Liver (tissue), 9 donors: ENCODE measurements around the gene KCNS1. TPM values are rescaled to one million over a fixed set of nuclear protein-coding genes. Genes with fewer than 3 reads are reported as not detected.
A peak's percentile ranks its signal among the peaks of the same experiment; 100 is the strongest.

Experiments used
- DNase-seq: peaks from one replicate; pipeline ENCODE4 v3.0.0-alpha.2; 2017; ENCODE audit warnings: low spot score
- H3K27ac ChIP-seq, 2 donors: one replicate each; pipeline ENCODE4 v1.7.0; 2013; ENCODE audit warnings: inconsistent platforms in 2 of 2, low read length in 2 of 2, control low read depth in 1 of 2, low read depth in 1 of 2, mild to moderate bottlenecking in 1 of 2
- H3K27me3 ChIP-seq, 4 donors: one replicate each; pipeline versions ENCODE4 v1.6.1 to v1.7.0; 2013; ENCODE audit warnings: low read length in 3 of 4, inconsistent platforms in 1 of 4, mild to moderate bottlenecking in 1 of 4, moderate library complexity in 1 of 4; ENCODE audit not compliant: control insufficient read depth in 4 of 4, insufficient read depth in 4 of 4
- H3K36me3 ChIP-seq, 4 donors: one replicate each; pipeline versions ENCODE4 v1.6.1 to v1.7.0; 2013; ENCODE audit warnings: low read length in 3 of 4, mild to moderate bottlenecking in 3 of 4, low read depth in 1 of 4, moderate library complexity in 1 of 4; ENCODE audit not compliant: control insufficient read depth in 4 of 4, insufficient read depth in 3 of 4
- H3K4me1 ChIP-seq, 4 donors: one replicate each; pipeline versions ENCODE4 v1.6.1 to v1.7.0; 2013; ENCODE audit warnings: low read length in 3 of 4, mild to moderate bottlenecking in 3 of 4, moderate library complexity in 1 of 4; ENCODE audit not compliant: control insufficient read depth in 4 of 4, insufficient read depth in 4 of 4
- H3K4me3 ChIP-seq, 3 donors: one replicate each; pipeline versions ENCODE4 v1.6.1 to v1.7.0; 2013; ENCODE audit warnings: low read length in 3 of 3, control low read depth in 1 of 3, low read depth in 1 of 3, mild to moderate bottlenecking in 1 of 3
- H3K9ac ChIP-seq, 2 donors: one replicate each; pipeline ENCODE4 v1.7.0; 2013; ENCODE audit warnings: low read length in 2 of 2, mild to moderate bottlenecking in 2 of 2, moderate library complexity in 2 of 2, control low read depth in 1 of 2, low read depth in 1 of 2
- H3K9me3 ChIP-seq, 4 donors: one replicate each; pipeline versions ENCODE4 v1.6.1 to v1.7.0; 2013; ENCODE audit warnings: low read length in 3 of 4; ENCODE audit not compliant: control insufficient read depth in 4 of 4
- EGR1 ChIP-seq, 2 donors: IDR thresholded peaks; 2 replicates each; pipeline ENCODE4 v1.6.1; 2016 to 2018; ENCODE audit warnings: antibody characterized with exemption in 2 of 2, low read depth in 2 of 2
- FOXA1 ChIP-seq: IDR thresholded peaks from 2 replicates; pipeline ENCODE4 v1.6.1; 2016; ENCODE audit warnings: antibody characterized with exemption
- FOXA2 ChIP-seq: IDR thresholded peaks from 2 replicates; pipeline ENCODE4 v1.6.1; 2016; ENCODE audit warnings: antibody characterized with exemption
- GABPA ChIP-seq, 2 donors: IDR thresholded peaks in 1 of 2; conservative IDR thresholded peaks in 1 of 2; 2 replicates each; pipeline ENCODE4 v1.6.1; 2016; ENCODE audit warnings: antibody characterized with exemption in 2 of 2, mild to moderate bottlenecking in 1 of 2, moderate library complexity in 1 of 2
- HNF4A ChIP-seq, 2 donors: conservative IDR thresholded peaks; 2 replicates each; pipeline ENCODE4 v1.6.1; 2016; ENCODE audit warnings: antibody characterized with exemption in 2 of 2, mild to moderate bottlenecking in 2 of 2
- HNF4G ChIP-seq: IDR thresholded peaks from 2 replicates; pipeline ENCODE4 v1.6.1; 2016; ENCODE audit warnings: antibody characterized with exemption
- JUND ChIP-seq, 2 donors: IDR thresholded peaks; 2 replicates each; pipeline ENCODE4 v1.6.1; 2016; ENCODE audit warnings: antibody characterized with exemption in 2 of 2
- NR2F2 ChIP-seq: IDR thresholded peaks from 2 replicates; pipeline ENCODE4 v1.6.1; 2016; ENCODE audit warnings: antibody characterized with exemption
- RAD21 ChIP-seq, 2 donors: IDR thresholded peaks; 2 replicates each; pipeline ENCODE4 v1.6.1; 2016; ENCODE audit warnings: antibody characterized with exemption in 2 of 2, mild to moderate bottlenecking in 2 of 2
- RXRA ChIP-seq, 2 donors: IDR thresholded peaks; 2 replicates each; pipeline ENCODE4 v1.6.1; 2017 to 2018; ENCODE audit warnings: antibody characterized with exemption in 2 of 2, mild to moderate bottlenecking in 1 of 2
- SP1 ChIP-seq: IDR thresholded peaks from 2 replicates; pipeline ENCODE4 v1.6.1; 2018; ENCODE audit warnings: antibody characterized with exemption, mild to moderate bottlenecking
- TAF1 ChIP-seq: conservative IDR thresholded peaks from 2 replicates; pipeline ENCODE4 v1.6.1; 2016; ENCODE audit warnings: antibody characterized with exemption, mild to moderate bottlenecking
- YY1 ChIP-seq: IDR thresholded peaks from 2 replicates; pipeline ENCODE4 v1.6.1; 2016; ENCODE audit warnings: antibody characterized with exemption, mild to moderate bottlenecking
- WGBS: extraction: QIAGEN DNeasy Blood & Tissue Kit; methylation state at CpG from one replicate; pipeline ENCODE4 v1.1.7; 2013; 5-methylcytosine and 5-hydroxymethylcytosine counted together
- polyA plus RNA-seq, 2 donors: library from polyadenylated mRNA; stranded (reverse) in 1 of 2; unstranded in 1 of 2; fragments of 200-250 nt in 1 of 2; fragments of >200 nt in 1 of 2; fragmentation: Nextera tagmentation in 1 of 2; extraction: Ambion mirVana in 1 of 2; gene quantifications; one replicate each; pipeline versions ENCODE4 v1.2.1 to v1.2.3, GENCODE V29; 2013 to 2015
- total RNA-seq, 2 donors: library from RNA; depleted of rRNA; stranded (reverse); fragments of >200 nt; gene quantifications; one replicate each; pipeline ENCODE4 v1.2.3, GENCODE V29; 2014
- TF ChIP-seq, protein P1 (sequence below): IDR thresholded peaks from 2 replicates; pipeline ENCODE4 v1.6.1; 2016; ENCODE audit warnings: antibody characterized with exemption
- TF ChIP-seq, protein P2 (sequence below): IDR thresholded peaks from 2 replicates; pipeline ENCODE4 v1.6.1; 2016; ENCODE audit warnings: antibody characterized with exemption
- TF ChIP-seq, protein P3 (sequence below): fragments of 150-350 bp; IDR thresholded peaks from 2 replicates; pipeline ENCODE4 v1.5.1; 2017; ENCODE audit warnings: improper control_type of control experiment, low read depth, low read length; ENCODE audit not compliant: missing input control
- TF ChIP-seq, protein P4 (sequence below): IDR thresholded peaks from 2 replicates; pipeline ENCODE4 v1.6.1; 2016; ENCODE audit warnings: antibody characterized with exemption, mild to moderate bottlenecking
- TF ChIP-seq, protein P5 (sequence below): IDR thresholded peaks from 2 replicates; pipeline ENCODE4 v1.6.1; 2016; ENCODE audit warnings: antibody characterized with exemption
- donor health status: healthy.
- donor health status: healthy.
- donor health status: healthy.
- donor health status: healthy.
- donor health status: healthy.

Gene KCNS1
- total and polyA plus RNA-seq, 4 donors: 0.02 to 0.09 TPM; not detected in 2

DNA sequence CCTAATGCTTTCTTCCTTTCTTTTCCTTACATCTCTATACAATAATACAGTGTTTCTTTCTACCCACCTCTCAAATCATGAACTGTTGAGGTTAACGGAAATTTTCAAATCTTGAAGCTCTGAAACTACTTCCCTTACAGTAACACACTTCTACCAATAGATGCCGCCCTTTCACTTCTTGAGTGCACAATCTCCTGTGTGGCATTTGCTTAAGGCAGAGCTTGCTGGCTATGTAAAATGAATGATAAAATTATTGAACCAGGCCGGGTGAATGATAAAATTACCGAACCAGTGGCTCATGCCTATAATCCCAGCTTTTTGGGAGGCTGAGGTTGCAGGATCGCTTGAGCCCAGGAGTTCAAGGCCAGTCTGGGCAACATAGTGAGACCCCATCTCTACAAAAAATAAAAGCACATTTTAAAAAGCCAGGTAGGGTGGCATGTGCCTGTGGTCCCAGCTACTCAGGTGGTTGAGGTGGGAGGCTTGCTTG lies 56.8 kb downstream of the KCNS1 start:
- peak in 1 of 2 donors; percentile 24 for TF ChIP-seq HNF4A (conservative IDR thresholded peaks at IDR 0.05)
- TF ChIP-seq GABPA (IDR thresholded peaks at IDR 0.05 in 1 of 2, conservative IDR thresholded peaks at IDR 0.05 in 1 of 2): no peak
- TF ChIP-seq RAD21 (IDR thresholded peaks at IDR 0.05): peak; percentile 94 to 95
- no peak for TF ChIP-seq YY1
- TF ChIP-seq TAF1: no peak
- no peak for TF ChIP-seq SP1
- no peak for TF ChIP-seq RXRA (IDR thresholded peaks at IDR 0.05)
- TF ChIP-seq, protein P1, sequence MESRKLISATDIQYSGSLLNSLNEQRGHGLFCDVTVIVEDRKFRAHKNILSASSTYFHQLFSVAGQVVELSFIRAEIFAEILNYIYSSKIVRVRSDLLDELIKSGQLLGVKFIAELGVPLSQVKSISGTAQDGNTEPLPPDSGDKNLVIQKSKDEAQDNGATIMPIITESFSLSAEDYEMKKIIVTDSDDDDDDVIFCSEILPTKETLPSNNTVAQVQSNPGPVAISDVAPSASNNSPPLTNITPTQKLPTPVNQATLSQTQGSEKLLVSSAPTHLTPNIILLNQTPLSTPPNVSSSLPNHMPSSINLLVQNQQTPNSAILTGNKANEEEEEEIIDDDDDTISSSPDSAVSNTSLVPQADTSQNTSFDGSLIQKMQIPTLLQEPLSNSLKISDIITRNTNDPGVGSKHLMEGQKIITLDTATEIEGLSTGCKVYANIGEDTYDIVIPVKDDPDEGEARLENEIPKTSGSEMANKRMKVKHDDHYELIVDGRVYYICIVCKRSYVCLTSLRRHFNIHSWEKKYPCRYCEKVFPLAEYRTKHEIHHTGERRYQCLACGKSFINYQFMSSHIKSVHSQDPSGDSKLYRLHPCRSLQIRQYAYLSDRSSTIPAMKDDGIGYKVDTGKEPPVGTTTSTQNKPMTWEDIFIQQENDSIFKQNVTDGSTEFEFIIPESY: no peak
- TF ChIP-seq EGR1 (IDR thresholded peaks at IDR 0.05; ENCODE audit: low read depth in 2 of 2): no peak
- no peak for TF ChIP-seq JUND (IDR thresholded peaks at IDR 0.05)
- TF ChIP-seq, protein P2, sequence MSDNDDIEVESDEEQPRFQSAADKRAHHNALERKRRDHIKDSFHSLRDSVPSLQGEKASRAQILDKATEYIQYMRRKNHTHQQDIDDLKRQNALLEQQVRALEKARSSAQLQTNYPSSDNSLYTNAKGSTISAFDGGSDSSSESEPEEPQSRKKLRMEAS: no peak
- TF ChIP-seq, protein P3, sequence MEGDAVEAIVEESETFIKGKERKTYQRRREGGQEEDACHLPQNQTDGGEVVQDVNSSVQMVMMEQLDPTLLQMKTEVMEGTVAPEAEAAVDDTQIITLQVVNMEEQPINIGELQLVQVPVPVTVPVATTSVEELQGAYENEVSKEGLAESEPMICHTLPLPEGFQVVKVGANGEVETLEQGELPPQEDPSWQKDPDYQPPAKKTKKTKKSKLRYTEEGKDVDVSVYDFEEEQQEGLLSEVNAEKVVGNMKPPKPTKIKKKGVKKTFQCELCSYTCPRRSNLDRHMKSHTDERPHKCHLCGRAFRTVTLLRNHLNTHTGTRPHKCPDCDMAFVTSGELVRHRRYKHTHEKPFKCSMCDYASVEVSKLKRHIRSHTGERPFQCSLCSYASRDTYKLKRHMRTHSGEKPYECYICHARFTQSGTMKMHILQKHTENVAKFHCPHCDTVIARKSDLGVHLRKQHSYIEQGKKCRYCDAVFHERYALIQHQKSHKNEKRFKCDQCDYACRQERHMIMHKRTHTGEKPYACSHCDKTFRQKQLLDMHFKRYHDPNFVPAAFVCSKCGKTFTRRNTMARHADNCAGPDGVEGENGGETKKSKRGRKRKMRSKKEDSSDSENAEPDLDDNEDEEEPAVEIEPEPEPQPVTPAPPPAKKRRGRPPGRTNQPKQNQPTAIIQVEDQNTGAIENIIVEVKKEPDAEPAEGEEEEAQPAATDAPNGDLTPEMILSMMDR: peak; percentile 94
- no peak for TF ChIP-seq FOXA1
- TF ChIP-seq, protein P4, sequence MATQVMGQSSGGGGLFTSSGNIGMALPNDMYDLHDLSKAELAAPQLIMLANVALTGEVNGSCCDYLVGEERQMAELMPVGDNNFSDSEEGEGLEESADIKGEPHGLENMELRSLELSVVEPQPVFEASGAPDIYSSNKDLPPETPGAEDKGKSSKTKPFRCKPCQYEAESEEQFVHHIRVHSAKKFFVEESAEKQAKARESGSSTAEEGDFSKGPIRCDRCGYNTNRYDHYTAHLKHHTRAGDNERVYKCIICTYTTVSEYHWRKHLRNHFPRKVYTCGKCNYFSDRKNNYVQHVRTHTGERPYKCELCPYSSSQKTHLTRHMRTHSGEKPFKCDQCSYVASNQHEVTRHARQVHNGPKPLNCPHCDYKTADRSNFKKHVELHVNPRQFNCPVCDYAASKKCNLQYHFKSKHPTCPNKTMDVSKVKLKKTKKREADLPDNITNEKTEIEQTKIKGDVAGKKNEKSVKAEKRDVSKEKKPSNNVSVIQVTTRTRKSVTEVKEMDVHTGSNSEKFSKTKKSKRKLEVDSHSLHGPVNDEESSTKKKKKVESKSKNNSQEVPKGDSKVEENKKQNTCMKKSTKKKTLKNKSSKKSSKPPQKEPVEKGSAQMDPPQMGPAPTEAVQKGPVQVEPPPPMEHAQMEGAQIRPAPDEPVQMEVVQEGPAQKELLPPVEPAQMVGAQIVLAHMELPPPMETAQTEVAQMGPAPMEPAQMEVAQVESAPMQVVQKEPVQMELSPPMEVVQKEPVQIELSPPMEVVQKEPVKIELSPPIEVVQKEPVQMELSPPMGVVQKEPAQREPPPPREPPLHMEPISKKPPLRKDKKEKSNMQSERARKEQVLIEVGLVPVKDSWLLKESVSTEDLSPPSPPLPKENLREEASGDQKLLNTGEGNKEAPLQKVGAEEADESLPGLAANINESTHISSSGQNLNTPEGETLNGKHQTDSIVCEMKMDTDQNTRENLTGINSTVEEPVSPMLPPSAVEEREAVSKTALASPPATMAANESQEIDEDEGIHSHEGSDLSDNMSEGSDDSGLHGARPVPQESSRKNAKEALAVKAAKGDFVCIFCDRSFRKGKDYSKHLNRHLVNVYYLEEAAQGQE: no peak
- TF ChIP-seq, protein P5, sequence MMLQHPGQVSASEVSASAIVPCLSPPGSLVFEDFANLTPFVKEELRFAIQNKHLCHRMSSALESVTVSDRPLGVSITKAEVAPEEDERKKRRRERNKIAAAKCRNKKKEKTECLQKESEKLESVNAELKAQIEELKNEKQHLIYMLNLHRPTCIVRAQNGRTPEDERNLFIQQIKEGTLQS: no peak
- TF ChIP-seq HNF4G: peak; percentile 7
- no peak for TF ChIP-seq NR2F2
- no peak for TF ChIP-seq FOXA2
- Histone ChIP-seq H3K4me1 (peaks cover 0 to 6% (median under 1%) of the 10 kb centered on the region in 4 donors), H3K4me3 (no peak overlapping the region), H3K9me3 (no peaks in the 10 kb centered on the region), H3K36me3 (no peaks in the 10 kb centered on the region), H3K27me3 (no peaks in the 10 kb centered on the region), H3K9ac (no peak overlapping the region), H3K27ac (no peak overlapping the region)
- 25% methylated on average over 5 of the region's 5 CpGs for WGBS
- DNase-seq: no peak
